ENCODE results near the gene CLSTN2. TPM values are rescaled to one million over a fixed set of nuclear protein-coding genes. Genes with fewer than 3 reads are reported as not detected.
A peak's percentile ranks its signal among the peaks of the same experiment; 100 is the strongest.

The CLSTN2 gene
- total and polyA plus RNA-seq, 2 experiments from 2014 or later: 23.0 to 27.0 TPM

GRCh38 chr3:140292684-140293083 lies 357.7 kb downstream of the CLSTN2 start:
- H3K4me2 ChIP-seq: no peak overlapping the region
- no peaks in the 10 kb centered on the region for H3K79me2 ChIP-seq
- H3K9me3 ChIP-seq (ENCODE audit: low read depth): no peaks in the 10 kb centered on the region
- no peaks in the 10 kb centered on the region for H4K20me1 ChIP-seq (ENCODE audit: insufficient read depth, poor library complexity, severe bottlenecking)
- no peak overlapping the region for H3K4me3 ChIP-seq
- 66% methylated on average over 4 of the region's 4 CpGs for WGBS (ENCODE audit: low lambda C conversion rate, missing lambda C conversion rate)
- DNase-seq (ENCODE audit: low spot score): peak; percentile 17
- H3K36me3 ChIP-seq (replicated peaks; ENCODE audit: insufficient read depth, low read depth): no peaks in the 10 kb centered on the region
- no peak overlapping the region for H2AFZ ChIP-seq
- H3K9me2 ChIP-seq (replicated peaks; ENCODE audit: insufficient read depth): no peaks in the 10 kb centered on the region
- H3K27me3 ChIP-seq: no peaks in the 10 kb centered on the region
- TF ChIP-seq EZH2 (IDR thresholded peaks at IDR 0.05; ENCODE audit: borderline replicate concordance) (no peak), EZH2phosphoT487 (IDR thresholded peaks at IDR 0.05; ENCODE audit: low read depth, severe bottlenecking, unreplicated experiment) (no peak)
- TF ChIP-seq, protein P1, sequence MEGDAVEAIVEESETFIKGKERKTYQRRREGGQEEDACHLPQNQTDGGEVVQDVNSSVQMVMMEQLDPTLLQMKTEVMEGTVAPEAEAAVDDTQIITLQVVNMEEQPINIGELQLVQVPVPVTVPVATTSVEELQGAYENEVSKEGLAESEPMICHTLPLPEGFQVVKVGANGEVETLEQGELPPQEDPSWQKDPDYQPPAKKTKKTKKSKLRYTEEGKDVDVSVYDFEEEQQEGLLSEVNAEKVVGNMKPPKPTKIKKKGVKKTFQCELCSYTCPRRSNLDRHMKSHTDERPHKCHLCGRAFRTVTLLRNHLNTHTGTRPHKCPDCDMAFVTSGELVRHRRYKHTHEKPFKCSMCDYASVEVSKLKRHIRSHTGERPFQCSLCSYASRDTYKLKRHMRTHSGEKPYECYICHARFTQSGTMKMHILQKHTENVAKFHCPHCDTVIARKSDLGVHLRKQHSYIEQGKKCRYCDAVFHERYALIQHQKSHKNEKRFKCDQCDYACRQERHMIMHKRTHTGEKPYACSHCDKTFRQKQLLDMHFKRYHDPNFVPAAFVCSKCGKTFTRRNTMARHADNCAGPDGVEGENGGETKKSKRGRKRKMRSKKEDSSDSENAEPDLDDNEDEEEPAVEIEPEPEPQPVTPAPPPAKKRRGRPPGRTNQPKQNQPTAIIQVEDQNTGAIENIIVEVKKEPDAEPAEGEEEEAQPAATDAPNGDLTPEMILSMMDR (IDR thresholded peaks at IDR 0.05; ENCODE audit: poor library complexity): no peak
- H3K4me1 ChIP-seq (ENCODE audit: insufficient read depth): peaks cover 12% of the 10 kb centered on the region
- H3K27ac ChIP-seq: no peak overlapping the region

DNA sequence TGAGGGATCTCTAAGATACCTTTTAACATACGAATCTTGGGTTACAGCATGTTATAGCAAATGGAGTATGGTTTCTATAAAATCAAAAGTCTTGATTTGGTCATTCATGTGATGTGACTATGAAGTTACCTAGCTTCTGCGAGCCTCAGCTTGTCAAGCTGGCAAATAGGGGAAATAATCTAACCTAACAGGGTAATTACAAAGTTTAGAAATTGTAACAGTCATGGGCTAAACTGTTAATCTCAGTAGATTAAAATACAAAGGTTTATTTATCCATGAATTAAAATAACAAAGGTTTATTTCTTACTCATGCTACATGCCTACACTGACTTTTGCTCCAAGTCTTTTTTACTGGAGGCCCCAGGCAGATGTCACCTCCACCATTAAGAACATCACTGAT lies 359.1 kb downstream of the CLSTN2 start:
- TF ChIP-seq, protein P1 (IDR thresholded peaks at IDR 0.05; ENCODE audit: poor library complexity): no peak
- no peaks in the 10 kb centered on the region for H3K9me3 ChIP-seq (ENCODE audit: low read depth)
- H3K4me3 ChIP-seq: no peak overlapping the region
- H3K4me1 ChIP-seq (ENCODE audit: insufficient read depth): peaks cover 12% of the 10 kb centered on the region
- WGBS (ENCODE audit: low lambda C conversion rate, missing lambda C conversion rate): 85% methylated on average over 2 of the region's 2 CpGs
- H3K4me2 ChIP-seq: no peak overlapping the region
- no peak overlapping the region for H3K27ac ChIP-seq
- no peaks in the 10 kb centered on the region for H4K20me1 ChIP-seq (ENCODE audit: insufficient read depth, poor library complexity, severe bottlenecking)
- no peaks in the 10 kb centered on the region for H3K27me3 ChIP-seq
- no peaks in the 10 kb centered on the region for H3K36me3 ChIP-seq (replicated peaks; ENCODE audit: insufficient read depth, low read depth)
- no peaks in the 10 kb centered on the region for H3K79me2 ChIP-seq
- no peak overlapping the region for H2AFZ ChIP-seq
- no peaks in the 10 kb centered on the region for H3K9me2 ChIP-seq (replicated peaks; ENCODE audit: insufficient read depth)
- no peak for DNase-seq (ENCODE audit: low spot score)

DNA sequence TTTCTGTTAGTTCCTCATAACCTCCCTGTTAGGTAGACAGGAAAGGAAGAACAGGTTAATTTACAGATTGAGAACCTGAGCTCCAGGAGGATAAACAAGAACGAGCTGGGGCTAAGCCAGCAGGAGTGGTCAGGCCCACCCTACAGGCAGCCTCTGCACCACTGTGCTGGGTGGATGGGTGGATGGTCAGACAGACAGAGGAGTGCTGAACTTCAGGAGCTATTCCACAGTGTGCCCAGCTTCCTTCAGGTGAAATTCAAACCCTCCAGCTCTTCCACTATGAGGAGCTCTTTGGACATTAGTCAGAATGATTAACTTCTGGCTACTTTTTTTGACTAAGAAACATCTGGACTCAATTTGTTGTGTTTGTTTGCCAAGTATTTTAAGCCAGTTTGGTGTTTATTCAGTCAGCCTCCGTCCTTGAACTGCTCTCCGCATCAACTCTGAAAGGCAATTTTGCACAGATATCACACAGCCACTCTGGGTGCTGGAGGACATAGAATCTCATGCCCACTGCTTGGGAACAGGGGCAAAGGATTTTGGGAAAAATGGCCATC lies 361.9 kb downstream of the CLSTN2 start:
- no peak overlapping the region for H2AFZ ChIP-seq
- peak; percentile 6 for DNase-seq (ENCODE audit: low spot score)
- no peak for TF ChIP-seq EZH2phosphoT487 (IDR thresholded peaks at IDR 0.05; ENCODE audit: low read depth, severe bottlenecking, unreplicated experiment)
- TF ChIP-seq, protein P1 (IDR thresholded peaks at IDR 0.05; ENCODE audit: poor library complexity): peak; percentile 13
- 45% methylated on average over 3 of the region's 3 CpGs for WGBS (ENCODE audit: low lambda C conversion rate, missing lambda C conversion rate)
- no peaks in the 10 kb centered on the region for H3K79me2 ChIP-seq
- H3K27me3 ChIP-seq: no peaks in the 10 kb centered on the region
- no peak overlapping the region for H3K27ac ChIP-seq
- H4K20me1 ChIP-seq (ENCODE audit: insufficient read depth, poor library complexity, severe bottlenecking): no peaks in the 10 kb centered on the region
- no peak overlapping the region for H3K4me2 ChIP-seq
- no peaks in the 10 kb centered on the region for H3K9me2 ChIP-seq (replicated peaks; ENCODE audit: insufficient read depth)
- no peaks in the 10 kb centered on the region for H3K9me3 ChIP-seq (ENCODE audit: low read depth)
- H3K36me3 ChIP-seq (replicated peaks; ENCODE audit: insufficient read depth, low read depth): no peaks in the 10 kb centered on the region
- peaks cover 12% of the 10 kb centered on the region for H3K4me1 ChIP-seq (ENCODE audit: insufficient read depth)
- H3K4me3 ChIP-seq: no peak overlapping the region

GRCh38 chr3:140298043-140298442 lies 363.1 kb downstream of the CLSTN2 start:
- no peaks in the 10 kb centered on the region for H3K9me2 ChIP-seq (replicated peaks; ENCODE audit: insufficient read depth)
- 100% methylated on average over 1 of the region's 1 CpG for WGBS (ENCODE audit: low lambda C conversion rate, missing lambda C conversion rate)
- TF ChIP-seq, protein P1 (IDR thresholded peaks at IDR 0.05; ENCODE audit: poor library complexity): no peak
- TF ChIP-seq EZH2 (IDR thresholded peaks at IDR 0.05; ENCODE audit: borderline replicate concordance): no peak
- TF ChIP-seq EZH2phosphoT487 (IDR thresholded peaks at IDR 0.05; ENCODE audit: low read depth, severe bottlenecking, unreplicated experiment): no peak
- no peak overlapping the region for H3K4me3 ChIP-seq
- H3K79me2 ChIP-seq: no peaks in the 10 kb centered on the region
- DNase-seq (ENCODE audit: low spot score): no peak
- H3K4me1 ChIP-seq (ENCODE audit: insufficient read depth): peaks cover 5% of the 10 kb centered on the region
- H3K36me3 ChIP-seq (replicated peaks; ENCODE audit: insufficient read depth, low read depth): no peaks in the 10 kb centered on the region
- no peaks in the 10 kb centered on the region for H4K20me1 ChIP-seq (ENCODE audit: insufficient read depth, poor library complexity, severe bottlenecking)
- H3K9me3 ChIP-seq (ENCODE audit: low read depth): no peaks in the 10 kb centered on the region
- no peak overlapping the region for H3K27ac ChIP-seq
- H3K27me3 ChIP-seq: no peaks in the 10 kb centered on the region
- H3K4me2 ChIP-seq: no peak overlapping the region
- no peak overlapping the region for H2AFZ ChIP-seq

Data from hepatocyte (in vitro differentiated cells).